Mucosa of gallbladder (tissue), 1 donor: ENCODE measurements around the gene FASTKD1. TPM values are rescaled to one million over a fixed set of nuclear protein-coding genes. Genes with fewer than 3 reads are reported as not detected.
"Not testable (repeated sequence)": the region's sequence is repeated elsewhere in the genome, so short reads cannot be mapped to it uniquely, and the experiment has no call there.

Experiments used
- DNase-seq: peaks from one replicate; pipeline ENCODE4 v3.0.0-alpha.2; 2020; ENCODE audit warnings: low spot score
- total RNA-seq: library from RNA; stranded (reverse); gene quantifications from one replicate; pipeline ENCODE4 v1.2.1, GENCODE V29; 2021
- donor health status: DM: no; HTN: no; CAD: no.

Gene FASTKD1
- total RNA-seq, 1 donor from 2014 or later = 17.1 TPM

DNA sequence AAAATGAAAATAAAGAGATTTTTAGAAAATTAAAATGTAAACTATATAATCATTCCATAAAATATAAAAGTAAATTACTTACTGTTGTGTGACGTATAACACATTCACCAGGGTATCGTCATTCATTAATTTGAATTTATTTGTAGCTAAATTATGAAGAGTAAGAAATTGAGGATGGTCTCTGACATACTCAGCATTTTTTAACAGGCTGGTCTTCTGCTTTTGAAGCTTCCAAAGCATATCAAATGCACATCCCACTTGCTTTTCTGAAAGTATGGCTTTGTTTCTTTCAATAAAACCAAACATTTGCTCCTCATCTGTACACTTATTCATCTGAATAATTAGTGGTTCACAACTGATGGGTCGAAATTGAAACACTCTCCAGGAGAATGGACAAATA lies 2.1 kb downstream of the FASTKD1 start:
- no peak for DNase-seq

DNA sequence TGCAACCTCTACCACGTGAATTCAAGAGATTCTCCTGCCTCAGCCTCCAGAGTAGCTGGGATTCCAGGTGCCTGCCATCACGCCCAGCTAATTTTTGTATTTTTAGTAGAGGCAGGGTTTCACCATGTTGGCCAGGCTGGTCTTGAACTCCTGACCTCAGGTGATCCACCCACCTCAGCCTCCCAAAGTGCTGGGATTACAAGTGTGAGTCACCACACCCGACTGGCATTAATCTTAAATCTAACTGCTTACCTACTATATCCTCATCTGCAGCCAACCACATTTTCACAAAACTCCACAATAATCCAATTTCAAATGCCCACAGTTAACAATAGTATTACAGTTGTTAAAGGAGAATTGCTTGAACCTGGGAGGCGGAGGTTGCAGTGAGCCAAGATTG lies 2.9 kb downstream of the FASTKD1 start:
- DNase-seq = not testable (repeated sequence)

GRCh38 chr2:169569948-169570347 lies 3.7 kb downstream of the FASTKD1 start:
- DNase-seq = no peak

GRCh38 chr2:169565686-169566085 lies 8.0 kb downstream of the FASTKD1 start:
- DNase-seq = no peak

GRCh38 chr2:169562519-169562918 lies 11.1 kb downstream of the FASTKD1 start:
- DNase-seq = no peak

- DNase-seq = not testable (repeated sequence)
These were observed 11.6 kb downstream of the FASTKD1 start for GRCh38 chr2:169562084-169562483.

- DNase-seq = no peak
These were observed 12.3 kb downstream of the FASTKD1 start for GRCh38 chr2:169561364-169561763.

DNA sequence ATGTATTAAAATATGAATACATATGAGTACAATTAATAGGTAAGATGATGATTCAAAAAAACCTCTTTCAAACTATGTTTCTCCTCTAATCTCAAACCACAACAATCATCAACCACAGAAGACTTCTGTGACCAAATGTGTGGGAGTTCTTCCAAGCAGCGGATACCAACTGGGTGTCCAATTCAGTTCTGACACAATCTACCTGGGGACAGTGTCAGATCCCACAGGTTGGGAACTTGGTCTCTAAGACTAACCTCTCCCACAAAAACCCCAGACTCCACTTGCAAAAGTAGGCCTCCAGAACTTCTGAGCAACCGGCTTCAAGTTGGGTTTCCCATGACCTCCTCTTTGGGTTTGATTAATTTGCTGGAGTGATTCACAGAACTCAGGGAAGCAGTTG lies 26.9 kb downstream of the FASTKD1 start:
- DNase-seq = no peak

DNA sequence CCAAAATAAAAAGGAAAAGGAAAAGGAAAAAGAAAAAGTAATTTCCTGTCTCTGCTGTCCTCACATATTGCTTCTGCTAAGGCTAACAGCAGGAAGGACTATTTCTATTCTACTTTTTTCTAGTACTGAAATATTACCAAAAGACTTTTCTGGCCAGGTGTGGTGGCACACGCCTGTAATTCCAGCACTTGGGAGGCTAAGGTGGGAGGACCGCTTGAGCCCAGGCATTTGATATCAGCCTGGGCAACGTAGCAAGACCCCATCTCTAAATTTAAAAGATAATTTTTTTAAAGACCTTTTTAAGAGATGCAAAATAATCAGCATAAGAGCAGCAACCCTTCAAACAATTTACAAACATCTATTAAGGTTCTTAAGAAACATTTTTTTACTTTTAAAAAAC lies 31.2 kb downstream of the FASTKD1 start:
- DNase-seq = no peak

- no peak for DNase-seq
These were observed 33.5 kb downstream of the FASTKD1 start for GRCh38 chr2:169540146-169540545.

GRCh38 chr2:169539460-169539859 lies 34.2 kb downstream of the FASTKD1 start:
- DNase-seq = not testable (repeated sequence)

GRCh38 chr2:169528271-169528701 lies 45.4 kb downstream of the FASTKD1 start:
- DNase-seq = peak; percentile 62

DNA sequence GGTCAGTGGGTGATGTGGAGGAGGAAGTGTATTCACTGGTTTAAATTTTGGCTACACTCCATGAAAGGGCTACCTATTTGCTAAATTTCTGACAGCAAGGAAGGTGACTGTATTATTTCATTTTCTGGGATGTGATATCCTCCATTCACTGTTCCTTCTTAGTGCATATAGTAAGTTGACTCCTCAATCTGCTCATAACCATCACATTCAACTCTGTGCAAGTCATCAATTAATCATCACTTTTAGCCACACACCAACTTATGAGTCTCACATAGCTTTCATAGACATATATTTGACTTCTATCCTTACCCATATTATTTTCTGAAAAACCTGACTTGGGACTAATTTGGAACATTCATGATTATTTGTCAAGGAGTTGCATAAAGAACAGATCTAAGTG lies 47.2 kb downstream of the FASTKD1 start:
- DNase-seq = no peak

DNA sequence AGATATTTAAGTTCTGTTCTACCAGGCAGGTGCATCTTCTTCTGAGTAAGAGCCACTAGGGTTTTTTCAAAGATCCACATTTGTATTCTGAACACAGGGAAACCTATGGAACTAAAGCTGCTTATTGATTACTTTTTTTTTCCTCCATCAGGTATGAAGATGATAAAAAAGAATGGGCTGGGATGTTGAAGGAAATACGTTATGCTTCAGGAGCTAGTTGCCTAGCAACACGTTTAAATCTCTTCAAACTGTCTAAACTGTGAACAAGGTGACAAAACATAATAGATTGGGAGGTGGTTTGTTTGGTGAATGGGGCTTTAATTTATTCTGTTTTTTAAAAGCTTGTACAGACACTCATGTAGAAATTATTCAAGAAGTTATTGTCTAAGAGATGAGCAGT lies 48.2 kb downstream of the FASTKD1 start:
- no peak for DNase-seq

GRCh38 chr2:169523681-169524080 lies 50.0 kb downstream of the FASTKD1 start:
- no peak for DNase-seq

DNA sequence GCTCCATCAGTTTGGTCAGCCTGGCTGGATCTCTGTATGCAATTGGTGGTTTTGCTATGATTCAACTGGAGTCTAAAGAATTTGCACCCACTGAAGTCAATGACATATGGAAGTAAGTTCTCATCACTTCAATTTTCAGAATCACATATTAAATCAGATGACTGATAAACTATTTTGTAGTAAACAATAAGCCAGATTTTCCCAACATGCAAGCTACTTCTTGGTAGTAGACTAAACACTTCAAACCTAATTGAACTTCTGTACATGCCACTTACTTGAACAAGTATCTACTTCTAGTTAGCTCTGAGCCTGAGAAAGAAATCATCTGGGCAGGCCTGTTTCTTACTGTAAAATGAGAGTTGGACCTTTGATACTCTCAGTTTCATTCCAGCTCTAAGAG lies 52.8 kb downstream of the FASTKD1 start:
- DNase-seq = no peak

DNA sequence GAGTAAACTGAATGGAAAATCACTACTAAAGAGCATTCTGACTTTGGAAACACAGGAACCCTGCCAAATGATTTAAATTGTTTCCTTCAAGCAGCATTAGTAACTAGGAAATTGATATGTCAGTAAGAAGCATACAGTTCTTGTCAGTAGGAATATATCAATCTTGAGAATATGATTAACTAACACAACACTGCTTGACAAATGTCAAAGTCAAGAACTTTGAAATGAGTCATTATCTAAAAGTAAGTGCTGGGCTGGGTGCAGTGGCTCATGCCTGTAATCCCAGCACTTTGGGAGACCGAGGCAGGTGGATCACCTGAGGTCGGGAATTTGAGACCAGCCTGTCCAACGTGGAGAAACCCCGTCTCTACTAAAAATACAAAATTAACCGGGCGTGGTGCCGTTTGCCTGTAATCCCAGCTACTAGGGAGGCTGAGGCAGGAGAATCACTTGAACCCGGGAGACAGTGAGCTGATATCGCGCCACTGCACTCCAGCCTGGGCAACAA lies 57.1 kb downstream of the FASTKD1 start:
- not testable (repeated sequence) for DNase-seq

- not testable (repeated sequence) for DNase-seq
These were observed 58.9 kb downstream of the FASTKD1 start for GRCh38 chr2:169514758-169515157.

GRCh38 chr2:169513926-169514325 lies 59.7 kb downstream of the FASTKD1 start:
- no peak for DNase-seq

GRCh38 chr2:169513094-169513493 lies 60.6 kb downstream of the FASTKD1 start:
- no peak for DNase-seq

GRCh38 chr2:169512525-169512924 lies 61.1 kb downstream of the FASTKD1 start:
- DNase-seq = no peak

DNA sequence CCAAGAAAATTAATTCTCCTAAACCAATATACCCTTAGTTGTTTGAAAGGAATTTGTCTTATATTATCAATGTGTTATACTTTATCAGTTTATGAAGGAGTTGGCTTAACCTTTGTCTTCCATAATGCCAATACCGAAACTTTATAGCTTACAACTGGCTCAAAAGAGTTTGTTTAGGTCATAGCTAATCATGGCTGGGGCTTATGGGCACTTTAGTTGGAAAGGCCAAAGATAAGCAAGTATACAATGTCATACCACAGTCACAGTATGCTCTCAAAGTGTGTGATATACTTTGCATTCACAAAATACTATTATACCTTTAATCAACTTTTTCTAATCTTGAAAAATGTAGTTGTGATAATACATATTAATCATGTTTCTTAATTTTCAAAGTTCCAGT lies 61.8 kb downstream of the FASTKD1 start:
- no peak for DNase-seq

DNA sequence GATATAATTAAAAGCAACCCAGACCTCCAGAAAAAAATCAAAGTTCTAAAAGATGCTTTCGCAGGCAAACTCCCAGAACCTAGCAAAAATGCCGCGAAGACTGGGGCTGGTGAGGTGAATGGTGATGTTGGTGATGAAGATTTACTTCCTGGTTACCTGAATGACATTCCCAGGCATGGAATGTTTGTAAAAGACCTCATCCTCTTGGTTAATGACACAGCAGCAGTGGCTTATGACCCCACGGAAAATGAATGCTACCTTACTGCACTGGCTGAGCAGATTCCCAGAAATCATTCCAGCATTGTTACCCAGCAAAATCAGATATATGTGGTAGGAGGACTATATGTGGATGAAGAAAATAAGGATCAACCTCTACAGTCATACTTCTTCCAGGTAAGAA lies 63.2 kb downstream of the FASTKD1 start:
- DNase-seq = no peak

- DNase-seq = peak; percentile 31
These were observed 63.7 kb downstream of the FASTKD1 start for GRCh38 chr2:169509955-169510354.
